Activated T-cell treated with anti-CD3 and anti-CD28 coated beads for 4 hours (primary cell): ENCODE results near the gene ATP2C1.
"Not testable (repeated sequence)": the region's sequence is repeated elsewhere in the genome, so short reads cannot be mapped to it uniquely, and the experiment has no call there.

Source experiments
- DNase-seq: peaks from one replicate; pipeline ENCODE4 v3.0.0-alpha.2; 2020

The ATP2C1 gene

DNA sequence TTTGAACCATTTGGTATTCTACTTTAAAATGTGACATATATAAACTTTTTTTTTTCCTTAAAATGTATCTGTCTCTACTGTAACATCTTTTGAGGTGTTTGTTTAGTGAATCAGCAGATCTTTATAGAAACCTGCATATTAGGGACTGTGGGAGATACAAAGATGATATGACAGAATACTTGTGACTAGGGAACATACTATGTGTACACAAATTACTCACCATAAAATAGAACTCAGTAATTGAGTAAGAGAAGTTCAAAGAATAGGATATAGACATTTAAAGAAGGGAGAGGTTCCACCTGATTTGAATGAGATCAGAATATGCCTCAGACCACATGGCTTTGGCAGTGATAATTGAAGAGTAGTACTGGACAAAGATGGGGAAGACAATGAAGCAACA is 47.9 kb downstream of the ATP2C1 start:
- DNase-seq: no peak

DNA sequence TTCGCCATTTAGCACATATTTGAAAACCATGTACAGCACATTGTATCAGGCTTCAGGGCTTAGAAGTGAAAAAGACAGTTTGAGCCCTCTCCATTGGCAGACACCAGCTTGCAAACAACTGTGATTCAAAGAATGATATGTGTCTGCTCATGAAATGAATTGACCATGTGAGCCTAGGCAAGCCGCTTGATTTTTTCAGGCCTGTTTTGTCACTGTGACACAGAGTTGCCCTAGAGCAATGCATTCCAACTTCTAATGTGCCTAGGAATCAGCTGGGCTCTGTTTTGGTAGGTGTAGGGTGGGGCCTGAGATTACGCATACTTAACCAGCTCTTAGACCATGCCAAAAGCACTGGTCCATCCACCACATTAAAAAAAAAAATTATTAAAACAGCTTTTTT is 53.0 kb downstream of the ATP2C1 start:
- no peak for DNase-seq

DNA sequence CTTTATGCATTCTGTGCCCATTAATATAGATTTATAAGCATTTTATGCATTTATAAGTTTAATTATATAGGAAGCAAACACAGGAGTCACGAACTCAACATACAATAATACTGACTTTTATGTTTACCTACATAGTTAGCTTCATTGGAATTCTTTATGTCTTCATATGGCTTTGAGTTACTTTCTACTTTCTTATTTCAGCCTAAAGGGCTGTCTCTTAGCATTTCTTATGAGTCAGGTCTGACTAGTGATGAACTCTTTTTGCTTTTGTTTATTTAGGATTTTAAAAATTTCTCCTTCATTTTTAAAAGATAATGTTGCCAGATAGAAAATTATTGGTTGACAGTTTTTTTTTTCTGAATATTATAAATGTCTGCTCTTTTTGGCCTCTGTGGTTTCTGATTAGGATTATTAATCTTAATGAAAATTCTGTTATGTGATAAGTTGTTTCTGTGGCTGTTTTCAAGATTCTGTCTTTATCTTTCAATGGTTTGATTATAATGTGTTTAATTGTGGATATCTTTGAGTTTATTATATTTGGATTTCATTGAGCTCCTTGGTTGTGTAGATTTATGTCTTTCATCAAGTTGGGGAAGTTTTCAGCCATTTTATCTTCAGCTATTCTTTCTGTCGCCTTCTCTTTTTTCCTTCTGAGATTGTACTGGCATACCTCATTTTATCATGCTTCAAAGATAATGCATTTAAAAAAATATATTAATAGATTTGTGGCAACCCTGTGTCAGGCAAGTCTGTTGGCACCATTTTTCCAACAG is 54.3 kb downstream of the ATP2C1 start:
- DNase-seq: no peak

DNA sequence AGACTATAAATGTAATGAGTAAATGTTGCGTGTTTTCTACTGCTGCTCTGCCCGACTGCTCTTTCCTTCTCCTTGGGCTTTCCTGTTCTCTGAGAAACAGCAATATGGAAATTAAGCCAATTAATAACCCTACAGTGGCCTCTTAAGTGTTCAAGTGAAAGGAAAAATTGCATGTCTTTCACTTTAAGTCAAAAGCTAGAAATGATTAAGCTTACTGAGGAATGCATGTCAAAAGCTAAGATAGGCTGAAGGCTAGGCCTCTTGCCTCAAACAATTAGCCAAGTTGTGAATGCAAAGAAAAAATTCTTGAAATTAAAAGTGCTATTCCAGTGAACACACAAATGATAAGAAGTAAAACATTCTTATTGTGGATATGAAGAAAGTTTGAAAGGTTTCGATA is 55.0 kb downstream of the ATP2C1 start:
- DNase-seq: no peak

DNA sequence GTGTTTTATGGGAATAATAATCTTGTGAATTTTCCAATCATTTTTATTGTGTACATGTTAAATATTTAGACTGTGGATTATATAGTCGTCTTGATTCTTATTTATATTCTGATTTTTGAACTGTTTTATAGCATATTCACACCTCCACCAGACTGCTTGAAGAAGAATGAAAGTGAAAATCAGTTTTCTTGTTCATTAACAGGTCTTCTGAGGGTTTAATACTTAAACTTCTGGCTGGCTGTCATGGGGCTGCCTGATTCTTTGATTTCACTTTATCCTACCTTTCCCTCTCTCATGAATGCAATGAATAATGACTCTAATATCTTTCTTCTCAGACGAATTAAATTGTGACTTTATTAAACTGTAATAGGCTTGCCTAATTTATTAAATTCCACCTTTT is 56.2 kb downstream of the ATP2C1 start:
- no peak for DNase-seq

DNA sequence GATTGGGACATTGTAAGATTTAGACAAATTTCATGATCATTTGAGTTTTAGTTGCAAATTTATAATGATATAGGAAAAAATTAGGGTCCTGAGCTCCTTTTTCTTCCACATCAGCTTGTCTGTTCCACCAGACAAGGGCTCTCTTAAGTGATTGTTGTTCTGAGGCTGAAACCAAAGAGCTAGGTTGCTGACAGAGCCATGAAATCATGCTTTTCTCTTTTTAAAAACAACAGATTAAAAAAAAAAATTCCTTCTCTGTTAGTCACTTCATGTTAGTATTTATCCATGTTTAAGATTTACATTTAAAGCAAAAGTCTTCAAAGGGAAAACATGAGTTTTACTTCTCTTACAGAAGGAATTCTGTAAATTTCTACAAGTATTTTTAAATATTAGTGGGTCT is 56.8 kb downstream of the ATP2C1 start:
- DNase-seq: no peak

DNA sequence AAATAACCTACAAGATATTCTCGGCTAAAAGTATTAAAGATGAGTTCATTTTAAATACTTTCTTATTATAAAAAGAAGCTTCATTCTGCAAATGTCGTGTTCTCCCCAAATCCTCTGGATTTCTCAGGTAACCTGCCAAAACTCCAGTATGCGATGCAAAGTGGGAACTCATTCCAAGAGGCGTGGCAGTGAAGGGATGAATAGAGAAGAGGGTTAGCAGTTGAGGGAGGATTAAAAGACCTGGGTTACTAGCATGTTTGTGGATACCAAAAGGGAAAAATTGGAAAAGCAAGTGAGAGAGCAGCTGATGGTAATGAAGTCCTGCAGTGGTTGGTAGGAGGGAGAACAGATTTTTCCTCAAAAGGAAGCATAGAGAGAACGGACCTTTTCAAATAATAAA is 61.6 kb downstream of the ATP2C1 start:
- no peak for DNase-seq

DNA sequence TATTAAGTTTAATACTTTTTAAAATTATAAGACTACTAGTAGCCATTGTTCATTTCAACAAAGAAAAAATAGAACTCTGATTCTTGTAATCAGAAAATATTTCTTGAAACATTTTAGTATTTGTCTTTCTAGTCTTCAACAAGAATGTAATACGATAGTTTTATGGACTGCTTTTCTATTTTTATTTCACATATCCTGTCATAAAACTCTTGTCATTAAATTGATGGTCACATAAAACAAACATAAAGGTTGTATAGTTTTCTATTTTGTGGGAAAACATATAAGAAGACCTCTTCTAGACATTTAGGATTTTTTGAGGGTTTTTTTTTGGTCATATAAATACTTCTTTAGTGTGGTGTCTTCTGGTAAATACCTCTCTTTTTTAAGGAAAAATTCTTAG is 62.4 kb downstream of the ATP2C1 start:
- DNase-seq: no peak

DNA sequence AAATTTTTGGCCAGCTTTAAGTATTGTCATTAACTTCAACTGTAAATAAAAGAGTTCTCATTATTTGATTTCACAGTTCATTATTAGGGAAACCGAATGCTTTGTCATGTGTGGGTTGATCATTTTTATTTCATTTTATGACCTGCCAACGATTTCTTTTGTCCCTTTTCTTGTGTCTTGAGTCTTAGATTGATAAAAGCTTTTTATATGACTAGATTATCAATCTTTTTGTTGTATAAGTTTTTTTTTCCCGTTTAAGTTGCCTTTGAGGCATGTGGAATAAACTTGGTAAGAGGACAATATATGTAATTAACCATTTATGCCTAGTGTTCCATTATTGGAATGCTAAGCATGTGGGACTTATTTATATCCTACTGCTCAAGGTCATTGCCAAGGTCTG is 62.8 kb downstream of the ATP2C1 start:
- DNase-seq: no peak

DNA sequence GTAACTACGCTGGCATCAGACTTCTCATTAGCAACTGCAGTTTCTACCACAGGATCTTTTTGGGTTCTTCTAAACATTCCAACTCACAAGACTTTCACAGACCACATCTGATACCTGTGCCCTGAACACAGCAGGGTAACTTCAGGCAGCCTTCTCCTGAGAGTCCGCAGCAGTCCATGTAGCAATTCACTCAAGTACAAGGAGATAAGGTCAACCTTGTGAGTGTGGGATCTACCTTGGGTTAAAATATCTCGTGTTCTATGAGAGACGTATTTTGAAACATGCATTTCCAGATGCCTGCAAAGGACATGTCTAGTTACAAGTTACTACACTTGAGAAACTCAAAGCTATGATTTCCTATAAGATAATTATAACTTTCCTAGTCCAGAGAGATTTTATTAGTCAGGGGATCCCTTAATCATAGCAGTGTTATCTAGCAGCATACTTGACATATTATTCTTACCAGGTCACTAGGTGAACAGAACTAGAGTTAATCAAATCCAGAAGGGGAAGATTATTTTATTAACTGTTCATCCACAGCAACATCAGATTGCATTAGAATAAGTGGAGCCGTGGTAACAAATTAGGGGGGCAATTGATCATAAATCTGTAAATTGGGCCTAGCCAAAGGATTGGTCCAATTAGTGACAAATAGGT is 66.4 kb downstream of the ATP2C1 start:
- no peak for DNase-seq

DNA sequence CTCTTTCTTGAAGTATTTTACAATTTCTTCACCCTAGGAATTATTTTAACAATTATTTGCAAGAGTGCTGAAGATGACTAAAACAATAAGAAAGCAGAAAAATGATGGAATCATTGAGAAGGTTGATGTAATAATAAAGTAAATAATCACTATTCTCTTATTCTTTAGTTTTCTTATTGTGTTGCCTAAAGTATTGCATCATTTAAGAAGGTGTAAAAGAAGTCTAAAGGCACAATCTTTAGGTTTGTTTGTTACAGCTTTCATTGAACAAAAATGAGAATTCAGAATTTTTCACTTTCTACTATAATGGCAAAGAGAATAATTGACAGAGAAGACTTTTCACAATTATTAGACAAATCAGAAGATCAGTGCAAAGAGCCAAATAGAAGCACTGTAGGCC is 67.6 kb downstream of the ATP2C1 start:
- no peak for DNase-seq

DNA sequence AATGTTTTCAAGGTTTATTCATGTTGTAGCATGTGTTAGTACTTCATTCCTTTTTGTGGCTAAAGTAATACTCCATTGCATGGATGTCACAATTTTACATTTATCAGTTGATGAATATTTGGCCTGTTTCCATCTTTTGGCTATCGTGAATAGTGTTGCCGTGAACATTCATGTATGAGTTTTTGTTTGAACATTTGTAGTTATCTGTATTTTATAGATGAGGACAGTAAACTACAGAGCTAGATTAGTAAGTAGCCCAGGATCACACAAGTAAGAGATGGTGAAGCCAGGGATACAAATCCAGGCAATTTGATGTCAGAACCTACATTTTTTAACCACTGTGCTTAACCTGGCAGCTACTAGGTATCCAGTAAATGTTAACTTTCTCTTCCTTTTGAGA is 69.6 kb downstream of the ATP2C1 start:
- no peak for DNase-seq

DNA sequence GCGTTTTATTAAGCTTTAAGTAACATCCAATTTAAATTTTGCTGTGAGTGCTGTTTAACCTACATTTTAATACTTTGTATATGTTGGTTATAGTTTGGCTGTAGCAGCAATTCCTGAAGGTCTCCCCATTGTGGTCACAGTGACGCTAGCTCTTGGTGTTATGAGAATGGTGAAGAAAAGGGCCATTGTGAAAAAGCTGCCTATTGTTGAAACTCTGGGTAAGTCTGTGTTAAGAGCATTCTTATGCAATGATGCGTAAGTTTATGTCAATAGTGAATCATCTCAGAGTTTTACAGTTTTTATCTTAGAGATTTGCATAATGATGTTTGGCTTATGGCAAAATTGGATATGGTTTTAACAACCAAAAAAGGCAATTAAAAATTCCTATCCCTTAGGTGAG is 70.0 kb downstream of the ATP2C1 start:
- DNase-seq: no peak

DNA sequence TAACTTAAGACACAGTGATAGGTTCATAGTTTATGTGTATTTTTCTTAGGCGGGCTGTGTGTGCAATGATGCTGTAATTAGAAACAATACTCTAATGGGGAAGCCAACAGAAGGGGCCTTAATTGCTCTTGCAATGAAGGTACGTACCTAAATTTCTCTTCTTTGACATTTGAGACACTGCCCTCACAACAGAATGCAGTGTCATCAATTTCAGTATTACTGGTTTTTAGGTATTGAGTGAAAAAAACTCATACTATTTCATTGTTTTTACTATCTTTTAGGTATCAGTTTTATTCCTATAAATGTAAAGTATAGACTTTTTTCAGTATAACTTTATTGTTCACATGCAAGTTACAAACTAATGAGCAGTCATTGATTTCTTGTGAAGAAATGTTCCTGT is 73.4 kb downstream of the ATP2C1 start:
- DNase-seq: no peak

DNA sequence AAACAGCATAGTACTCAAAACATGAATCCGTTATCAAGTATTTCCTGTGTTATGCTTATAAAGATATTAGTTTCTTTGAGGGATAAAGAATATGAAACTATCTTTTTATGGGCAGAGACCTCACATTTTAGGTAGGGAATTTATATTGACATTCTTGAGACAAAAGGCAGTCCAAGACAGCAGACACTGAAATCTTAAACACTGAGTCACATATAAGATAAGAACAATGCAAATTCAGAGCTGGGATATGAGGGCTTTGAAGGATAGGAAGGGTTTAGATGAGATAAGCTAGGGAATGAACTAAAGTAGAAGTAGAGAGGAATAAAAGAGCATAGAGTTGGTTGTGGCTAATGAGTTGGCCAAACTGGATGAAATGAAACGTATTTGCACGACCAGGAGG is 74.3 kb downstream of the ATP2C1 start:
- no peak for DNase-seq

DNA sequence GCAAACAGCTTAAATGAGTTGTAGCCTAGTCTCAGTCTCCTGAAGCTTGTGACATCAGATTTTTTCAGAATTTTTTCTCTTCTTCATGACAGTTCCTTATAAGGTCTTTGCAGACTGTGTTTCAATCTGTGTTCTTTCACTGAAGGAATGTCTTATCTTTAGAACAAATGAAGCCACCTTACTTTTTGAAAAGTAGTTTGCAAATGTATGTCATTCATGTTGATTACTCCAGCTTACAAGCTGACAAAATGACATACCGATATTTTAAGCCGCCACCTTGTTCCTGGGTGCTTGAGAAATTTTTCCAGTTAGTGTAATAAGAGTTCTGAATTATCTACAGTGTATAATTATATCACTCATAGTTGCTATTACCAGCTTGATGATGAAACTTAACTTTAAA is 75.7 kb downstream of the ATP2C1 start:
- no peak for DNase-seq

DNA sequence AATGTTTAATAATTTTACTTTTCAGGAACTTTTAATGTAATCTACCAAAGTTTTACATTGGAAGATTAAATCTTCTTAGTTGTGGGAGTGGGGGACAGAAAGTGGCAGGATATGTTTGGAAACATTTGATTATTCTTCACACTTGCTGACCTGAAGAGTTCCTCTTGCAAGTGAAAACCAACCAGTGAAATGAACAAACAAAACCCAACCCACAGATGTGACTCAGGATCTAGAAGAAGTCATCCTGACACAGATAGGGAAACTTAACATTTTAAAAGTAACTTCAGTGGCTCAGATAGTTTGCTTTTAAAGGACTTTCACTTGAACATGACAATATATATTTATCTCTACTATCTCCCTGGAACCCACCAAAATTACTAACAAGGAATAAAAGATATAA is 77.3 kb downstream of the ATP2C1 start:
- no peak for DNase-seq

DNA sequence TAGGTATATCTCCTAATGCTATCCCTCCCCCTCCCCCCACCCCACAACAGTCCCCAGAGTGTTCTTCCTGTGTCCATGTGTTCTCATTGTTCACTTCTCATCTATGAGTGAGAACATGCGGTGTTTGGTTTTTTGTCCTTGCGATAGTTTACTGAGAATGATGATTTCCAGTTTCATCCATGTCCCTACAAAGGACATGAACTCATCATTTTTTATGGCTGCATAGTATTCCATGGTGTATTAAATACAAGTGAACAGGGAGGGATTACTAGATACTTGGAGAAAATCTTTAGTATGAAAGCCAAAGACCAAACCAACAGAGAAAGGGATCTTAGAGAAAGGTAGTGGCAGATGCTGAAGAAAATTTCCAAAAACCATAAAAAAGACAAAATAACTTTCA is 78.7 kb downstream of the ATP2C1 start:
- DNase-seq: not testable (repeated sequence)

DNA sequence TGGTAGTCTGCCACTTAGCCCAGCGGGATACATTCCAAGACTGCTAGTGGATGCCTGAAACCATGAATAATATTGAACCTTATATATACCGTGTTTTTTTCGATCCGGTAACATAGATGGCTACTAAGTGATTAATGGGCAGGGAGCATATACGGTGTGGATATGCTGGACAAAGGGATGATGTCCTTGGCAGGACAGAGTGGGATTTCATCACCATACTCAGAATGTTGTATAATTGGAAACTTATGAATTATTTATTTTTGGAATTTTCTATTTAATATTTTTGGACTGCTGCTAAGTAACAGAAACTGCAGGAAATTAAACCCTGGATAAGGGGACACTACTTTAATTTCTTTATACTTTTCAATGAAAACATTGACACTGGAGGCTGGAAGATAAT is 79.5 kb downstream of the ATP2C1 start:
- no peak for DNase-seq

DNA sequence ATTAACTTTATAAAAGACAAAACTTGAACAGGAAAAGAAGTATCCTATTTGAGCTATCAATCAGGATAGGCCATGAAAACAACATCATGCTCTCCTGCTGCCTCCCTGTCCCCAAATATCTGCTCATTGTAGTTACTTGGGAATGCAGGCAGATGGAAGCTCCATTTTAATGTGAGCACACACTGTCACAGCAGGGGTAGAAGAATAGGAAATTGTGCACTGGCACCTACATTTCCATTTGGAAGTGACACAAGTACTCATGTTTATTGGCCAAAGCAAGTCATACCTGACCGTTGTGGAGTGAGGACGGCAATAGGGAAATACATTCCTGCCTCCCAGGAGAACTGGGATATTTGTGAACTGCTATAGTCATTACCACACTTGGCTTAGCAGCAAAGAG is 80.3 kb downstream of the ATP2C1 start:
- no peak for DNase-seq

DNA sequence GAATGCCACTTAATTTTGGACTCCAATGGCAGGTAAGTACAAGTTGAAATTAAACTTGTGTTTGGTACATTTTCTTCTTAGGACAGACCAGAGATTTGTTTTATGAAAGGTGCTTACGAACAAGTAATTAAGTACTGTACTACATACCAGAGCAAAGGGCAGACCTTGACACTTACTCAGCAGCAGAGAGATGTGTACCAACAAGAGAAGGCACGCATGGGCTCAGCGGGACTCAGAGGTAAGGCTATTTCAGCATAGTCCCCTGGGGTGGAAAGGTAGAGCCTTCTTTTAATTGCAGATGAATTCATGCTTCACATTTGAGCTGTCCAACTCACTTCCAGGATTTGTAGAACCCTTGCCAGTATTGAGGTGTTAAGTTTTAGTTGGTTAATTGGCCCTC is 81.4 kb downstream of the ATP2C1 start:
- no peak for DNase-seq

DNA sequence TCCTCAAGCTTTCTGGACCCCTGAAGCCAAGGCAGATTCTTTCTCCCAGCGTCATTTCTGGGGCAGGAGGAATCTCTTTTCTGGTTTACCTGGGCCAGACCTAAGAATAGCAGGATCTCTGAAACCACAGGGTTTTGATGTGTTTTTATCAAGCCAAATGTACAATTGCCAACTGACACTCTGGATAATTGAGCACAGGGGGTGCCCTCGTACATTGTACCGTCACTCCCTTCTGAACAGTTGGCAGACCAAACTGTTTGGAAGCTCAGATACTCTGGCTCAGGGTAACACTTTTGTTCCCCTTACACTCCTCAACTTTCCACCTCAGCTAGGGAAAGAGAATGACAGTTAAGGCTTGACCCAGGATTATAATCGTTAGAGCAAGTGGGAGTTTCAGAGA is 82.8 kb downstream of the ATP2C1 start:
- no peak for DNase-seq

DNA sequence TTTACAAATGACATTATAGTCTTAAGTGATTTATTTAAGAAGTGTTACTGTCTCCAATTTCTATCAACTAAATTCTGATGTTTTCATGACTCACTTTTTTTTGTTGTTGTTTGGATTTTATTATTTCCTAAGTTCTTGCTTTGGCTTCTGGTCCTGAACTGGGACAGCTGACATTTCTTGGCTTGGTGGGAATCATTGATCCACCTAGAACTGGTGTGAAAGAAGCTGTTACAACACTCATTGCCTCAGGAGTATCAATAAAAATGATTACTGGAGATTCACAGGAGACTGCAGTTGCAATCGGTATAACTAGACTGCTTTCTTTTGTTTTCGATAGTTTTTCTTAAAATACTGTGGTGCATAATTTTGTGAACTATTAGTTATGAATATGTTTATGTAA is 85.2 kb downstream of the ATP2C1 start:
- no peak for DNase-seq

DNA sequence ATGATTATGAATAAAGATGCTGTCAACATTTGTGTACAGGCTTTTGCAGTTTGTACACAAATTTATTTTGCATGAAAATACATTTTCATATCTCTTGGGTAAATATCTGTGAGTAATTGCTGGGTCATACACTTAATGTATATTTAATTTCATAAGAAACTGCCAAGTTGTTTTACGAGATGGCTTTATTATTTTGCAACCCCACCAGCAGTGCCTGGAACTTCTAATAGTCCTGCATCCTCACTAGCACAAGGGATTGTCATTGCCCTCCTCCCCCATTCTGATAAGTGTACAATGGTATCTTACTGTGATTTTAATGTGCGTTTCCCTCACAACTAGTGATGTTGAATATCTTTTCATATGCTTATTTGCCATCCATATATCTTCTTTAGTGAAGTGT is 87.6 kb downstream of the ATP2C1 start:
- no peak for DNase-seq

DNA sequence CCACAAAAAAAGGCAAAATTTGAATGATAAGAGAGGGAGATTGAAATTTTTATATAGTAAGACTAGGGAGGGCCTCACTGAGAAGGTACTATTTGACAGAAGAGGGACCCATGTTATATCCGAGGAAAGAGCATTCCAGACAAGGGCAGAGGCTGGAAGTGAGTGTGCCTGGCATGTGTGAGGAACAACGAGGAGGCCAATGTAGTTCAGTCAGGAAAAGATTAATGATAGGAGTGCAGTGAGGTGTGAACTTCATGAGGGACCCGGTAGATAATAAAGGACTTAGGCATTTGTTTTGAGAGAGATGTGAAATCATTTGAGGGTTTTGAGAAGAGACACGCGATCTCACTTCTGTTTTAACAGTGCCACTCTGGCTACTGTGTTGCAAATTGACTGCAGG is 96.4 kb downstream of the ATP2C1 start:
- no peak for DNase-seq
